B cell (primary cell): ENCODE results near the gene NBPF3. TPM values are rescaled to one million over a fixed set of nuclear protein-coding genes. Genes with fewer than 3 reads are reported as not detected.

ENCODE experiments used
- ATAC-seq: fragments of 200-7000 bp; cut with Tn5 transposase; one replicate; pipeline ENCODE4 v1.10.0; 2021; ENCODE audit warnings: low read depth, mild to moderate bottlenecking, moderate number of reproducible peaks, moderate library complexity
- CTCF ChIA-PET: fragments of 350-600 bp; sonication (Branson Sonifier 250); formaldehyde crosslinking; loops from one replicate; lab custom pipeline; 2021; ENCODE audit warnings: antibody characterized with exemption, inconsistent platforms; lab: Charles Lee
- POLR2A ChIA-PET: fragments of 350-600 bp; sonication (Branson Sonifier 250); formaldehyde crosslinking; loops from one replicate; lab custom pipeline; 2021; ENCODE audit warnings: antibody characterized with exemption; lab: Charles Lee
- DNase-seq: peaks from one replicate; pipeline ENCODE4 v3.0.0; 2013
- H2AFZ ChIP-seq: 2 replicates; pipeline ENCODE4 v1.6.1; 2012; ENCODE audit warnings: mild to moderate bottlenecking, low read depth, low read length; ENCODE audit not compliant: insufficient read depth, poor library complexity, severe bottlenecking
- H3K27ac ChIP-seq, 2 donors: 1 replicate in 1 of 2; 2 replicates in 1 of 2; pipeline ENCODE4 v1.5.1; 2012 to 2013; ENCODE audit warnings: low read length in 2 of 2, mild to moderate bottlenecking in 2 of 2, moderate library complexity in 1 of 2
- H3K27me3 ChIP-seq, 4 experiments: fragments of 200-600 bp in 1 of 4; sonication (generic) in 1 of 4; replicated peaks in 1 of 4; 1 replicate in 2 of 4; 2 replicates in 2 of 4; pipeline versions ENCODE4 v1.6.1 to v1.7.0; 2013 to 2016; ENCODE audit warnings: low read length in 3 of 4, mild to moderate bottlenecking in 2 of 4, mixed read lengths in 1 of 4, moderate library complexity in 1 of 4; ENCODE audit not compliant: insufficient read depth in 4 of 4, control insufficient read depth in 3 of 4; ENCODE audit errors: control extremely low read depth in 1 of 4
- H3K36me3 ChIP-seq, 2 experiments: replicated peaks in 1 of 2; 1 replicate in 1 of 2; 2 replicates in 1 of 2; pipeline versions ENCODE4 v1.6.1 to v1.7.1; 2013; ENCODE audit warnings: low read length in 1 of 2; ENCODE audit not compliant: insufficient read depth in 2 of 2, control insufficient read depth in 1 of 2; ENCODE audit errors: control extremely low read depth in 1 of 2, extremely low read depth in 1 of 2
- H3K4me1 ChIP-seq, 2 donors: fragments of 200-600 bp in 1 of 2; sonication (generic) in 1 of 2; 1 replicate in 1 of 2; 2 replicates in 1 of 2; pipeline versions ENCODE4 v1.5.1 to v1.6.1; 2013 to 2017; ENCODE audit warnings: low read length in 2 of 2; ENCODE audit not compliant: control insufficient read depth in 2 of 2, insufficient read depth in 2 of 2
- H3K4me2 ChIP-seq: replicated peaks from 2 replicates; pipeline ENCODE3; 2012; ENCODE audit warnings: mild to moderate bottlenecking, low read depth, low read length; ENCODE audit not compliant: poor library complexity, severe bottlenecking
- H3K4me3 ChIP-seq, 5 experiments: fragments of 200-600 bp in 1 of 5; sonication (generic) in 1 of 5; 1 replicate in 3 of 5; 2 replicates in 2 of 5; pipeline versions ENCODE4 v1.5.1 to v1.7.0; 2011 to 2016; ENCODE audit warnings: low read length in 4 of 5, mild to moderate bottlenecking in 4 of 5, low read depth in 2 of 5, control low read depth in 1 of 5, moderate library complexity in 1 of 5; ENCODE audit not compliant: insufficient read depth in 1 of 5; ENCODE audit errors: control extremely low read depth in 1 of 5, extremely low read depth in 1 of 5
- H3K79me2 ChIP-seq: fragments of 200-600 bp; sonication (generic); one replicate; pipeline ENCODE4 v1.6.0; 2016; ENCODE audit warnings: low read length; ENCODE audit not compliant: control insufficient read depth, insufficient read depth
- H3K9ac ChIP-seq: fragments of 200-600 bp; sonication (generic); 2 replicates; pipeline ENCODE4 v1.6.1; 2017; ENCODE audit warnings: mild to moderate bottlenecking, low read length, moderate library complexity
- H3K9me3 ChIP-seq, 3 donors: one replicate each; pipeline versions ENCODE4 v1.6.1 to v1.7.1; 2013; ENCODE audit warnings: low read length in 2 of 3; ENCODE audit not compliant: control insufficient read depth in 2 of 3, insufficient read depth in 1 of 3; ENCODE audit errors: control extremely low read depth in 1 of 3
- H4K20me1 ChIP-seq: 2 replicates; pipeline ENCODE4 v1.6.0; 2012; ENCODE audit warnings: mild to moderate bottlenecking, low read length; ENCODE audit not compliant: insufficient read depth, control insufficient read depth, poor library complexity, severe bottlenecking
- H3K27ac Mint-ChIP-seq: one replicate; pipeline ENCODE4 v1.8.0; 2021; ENCODE audit warnings: mixed read lengths
- H3K27me3 Mint-ChIP-seq: one replicate; pipeline ENCODE4 v1.8.0; 2021; ENCODE audit warnings: mixed read lengths
- H3K4me1 Mint-ChIP-seq: one replicate; pipeline ENCODE4 v1.8.0; 2021; ENCODE audit warnings: mixed read lengths
- H3K4me3 Mint-ChIP-seq: one replicate; pipeline ENCODE4 v1.8.0; 2021; ENCODE audit warnings: mixed read lengths
- H3K9me3 Mint-ChIP-seq: one replicate; pipeline ENCODE4 v1.8.0; 2022; ENCODE audit warnings: mixed read lengths; ENCODE audit not compliant: insufficient read depth
- CTCF ChIP-seq: fragments of 200-600 bp; IDR thresholded peaks from one replicate; pipeline ENCODE4 v1.8.0; 2022; ENCODE audit warnings: antibody characterized with exemption, mild to moderate bottlenecking
- EZH2 ChIP-seq: IDR thresholded peaks from 2 replicates; pipeline ENCODE4 v1.6.1; 2012; ENCODE audit warnings: borderline replicate concordance, low read depth, mild to moderate bottlenecking, moderate library complexity, low read length; ENCODE audit not compliant: insufficient read depth, poor library complexity, severe bottlenecking
- WGBS: methylation state at CpG from one replicate; pipeline ENCODE4 v1.1.5; 2013; ENCODE audit warnings: missing lambda C conversion rate; ENCODE audit not compliant: insufficient coverage; 5-methylcytosine and 5-hydroxymethylcytosine counted together
- intact Hi-C: fragments of 100-400 bp; cut with micrococcal nuclease; formaldehyde crosslinking; loops from one replicate; pipeline ENCODE4 v1.10.0; 2022
- polyA plus RNA-seq: library from polyadenylated mRNA; depleted of rRNA; stranded (reverse); fragments of >200 nt; gene quantifications from 2 replicates; pipeline ENCODE4 v1.2.3, GENCODE V29; 2012
- total RNA-seq, 2 donors: library from RNA; stranded (reverse); fragments of 120-200 nt in 1 of 2; gene quantifications; 1 replicate in 1 of 2; 2 replicates in 1 of 2; pipeline versions ENCODE4 v1.2.3 to v1.2.4, GENCODE V29; 2013 to 2022

Gene NBPF3
- total and polyA plus RNA-seq, 2 donors (not counting 1 experiment from before 2014, with no cell fraction given): 2.0 to 4.2 TPM

DNA sequence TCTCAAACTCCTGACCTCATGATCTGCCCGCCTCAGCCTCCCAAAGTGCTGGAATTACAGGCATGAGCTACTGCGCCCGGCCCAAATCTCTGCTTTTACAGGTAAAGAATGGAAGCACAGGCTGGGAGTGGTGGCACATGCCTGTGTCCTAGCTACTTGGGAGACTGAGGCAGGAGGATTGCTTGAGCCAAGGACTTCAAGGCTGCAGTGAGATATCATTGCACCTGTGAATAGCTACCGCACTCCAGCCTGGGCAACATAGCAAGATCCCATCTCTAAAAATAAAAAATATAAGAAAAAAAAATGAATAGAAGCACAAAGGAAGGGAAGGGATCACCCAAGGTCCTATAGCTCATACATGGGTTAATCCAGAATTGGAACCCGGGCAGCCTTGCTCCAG is 84.3 kb downstream of the NBPF3 start:
- Histone ChIP-seq H3K79me2 (no peaks in the 10 kb centered on the region), H3K36me3 (no peaks in the 10 kb centered on the region), H3K9ac (no peak overlapping the region), H3K4me2 (peak overlapping the region; percentile 70), H2AFZ (no peak overlapping the region), H4K20me1 (no peaks in the 10 kb centered on the region), H3K9me3 (peaks cover 0 to 6% (median 0%) of the 10 kb centered on the region in 3 donors), H3K4me1 (peaks cover 38 to 68% of the 10 kb centered on the region in 2 donors), H3K4me3 (no peak overlapping the region), H3K27ac (no peak overlapping the region), H3K27me3 (no peaks in the 10 kb centered on the region)
- ChIA-PET POLR2A (interaction anchor here (0.6 to 0.7 kb wide), 2 partner anchors 133 to 645 kb away, joined by 4 to 10 read pairs; no protein-coding TSS in a partner anchor), CTCF (interaction anchor here (0.7 to 0.8 kb wide), 3 partner anchors 9 to 16 kb away, joined by 3 read pairs; no protein-coding TSS in a partner anchor)
- Mint-ChIP-seq H3K9me3 (no peaks in the 10 kb centered on the region), H3K4me3 (peak overlapping the region; percentile 33), H3K27me3 (no peaks in the 10 kb centered on the region), H3K4me1 (peaks cover 54% of the 10 kb centered on the region), H3K27ac (peak overlapping the region; percentile 18)
- intact Hi-C loops: no loop called here
- 67% methylated on average over 3 of the region's 5 CpGs for WGBS
- no peak for DNase-seq
- no peak for ATAC-seq
- TF ChIP-seq EZH2 (no peak), CTCF (no peak)

DNA sequence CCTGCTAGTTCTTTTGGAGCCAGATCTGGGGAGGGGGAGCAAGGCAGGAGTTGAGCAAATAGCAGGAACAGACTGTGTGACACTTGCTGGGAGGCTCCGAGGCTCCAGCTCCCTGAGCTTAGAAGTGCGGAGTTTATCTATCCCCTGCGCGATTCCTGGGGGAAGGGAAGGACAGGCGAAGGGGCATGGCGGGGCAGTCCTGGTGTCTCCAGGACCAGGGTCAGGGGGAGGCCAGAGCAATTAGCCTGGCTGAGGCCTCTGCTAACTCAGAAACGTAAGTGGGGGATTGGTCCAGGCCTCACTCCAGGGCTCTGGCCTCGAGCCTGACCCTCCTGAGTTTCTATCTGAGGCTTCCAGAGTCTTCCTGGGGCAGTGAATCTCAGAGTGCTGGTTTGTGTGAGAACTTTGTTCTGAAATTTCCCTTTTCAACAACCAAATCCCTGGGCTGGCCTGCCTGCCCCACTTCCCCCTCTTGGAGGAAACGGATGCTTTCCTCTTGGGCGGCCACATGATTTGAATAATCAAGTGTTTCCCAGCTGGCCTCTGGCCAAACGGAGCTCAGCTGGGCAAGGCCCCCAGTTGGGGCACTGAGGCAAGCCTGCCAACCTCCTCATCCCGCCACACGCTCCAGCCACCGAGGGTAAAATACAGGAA is 84.9 kb downstream of the NBPF3 start:
- H3K4me1 Mint-ChIP-seq: peaks cover 48% of the 10 kb centered on the region
- peak overlapping the region; percentile 23 for H3K9ac ChIP-seq
- H3K27me3 Mint-ChIP-seq: no peaks in the 10 kb centered on the region
- peaks cover 32 to 62% of the 10 kb centered on the region in 2 donors for H3K4me1 ChIP-seq
- no peaks in the 10 kb centered on the region for H3K27me3 ChIP-seq
- peak overlapping the region; percentile 59 for H3K27ac Mint-ChIP-seq
- H3K9me3 ChIP-seq: peaks cover 0 to 6% (median 0%) of the 10 kb centered on the region in 3 donors
- intact Hi-C loops: no loop called here
- no peak overlapping the region for H2AFZ ChIP-seq
- DNase-seq (peak; percentile 56), ATAC-seq (peak; percentile 21)
- POLR2A ChIA-PET: no interaction called here
- CTCF ChIA-PET: interaction anchor here (0.7 to 0.8 kb wide), 3 partner anchors 8 to 16 kb away, joined by 3 read pairs; no protein-coding TSS in a partner anchor
- WGBS: 30% methylated on average over 13 of the region's 14 CpGs
- H3K9me3 Mint-ChIP-seq: no peaks in the 10 kb centered on the region
- peak overlapping the region in 1 of 5 experiments; percentile 19 for H3K4me3 ChIP-seq
- TF ChIP-seq EZH2 (no peak), CTCF (no peak)
- H3K27ac ChIP-seq: peak overlapping the region; percentile 18 to 51
- no peaks in the 10 kb centered on the region for H3K79me2 ChIP-seq
- peak overlapping the region; percentile 70 for H3K4me2 ChIP-seq
- peak overlapping the region; percentile 33 for H3K4me3 Mint-ChIP-seq
- H3K36me3 ChIP-seq: no peaks in the 10 kb centered on the region
- H4K20me1 ChIP-seq: no peaks in the 10 kb centered on the region
